HG03196 (cell line): ENCODE measurements around the gene TLK2.
"Not testable (repeated sequence)": the region's sequence is repeated elsewhere in the genome, so short reads cannot be mapped to it uniquely, and the experiment has no call there.

Experiments
- ATAC-seq: cut with Tn5 transposase; IDR thresholded peaks from one replicate; pipeline ENCODE4 v1.9.1; 2021; ENCODE audit not compliant: unreplicated experiment

TLK2 gene

DNA sequence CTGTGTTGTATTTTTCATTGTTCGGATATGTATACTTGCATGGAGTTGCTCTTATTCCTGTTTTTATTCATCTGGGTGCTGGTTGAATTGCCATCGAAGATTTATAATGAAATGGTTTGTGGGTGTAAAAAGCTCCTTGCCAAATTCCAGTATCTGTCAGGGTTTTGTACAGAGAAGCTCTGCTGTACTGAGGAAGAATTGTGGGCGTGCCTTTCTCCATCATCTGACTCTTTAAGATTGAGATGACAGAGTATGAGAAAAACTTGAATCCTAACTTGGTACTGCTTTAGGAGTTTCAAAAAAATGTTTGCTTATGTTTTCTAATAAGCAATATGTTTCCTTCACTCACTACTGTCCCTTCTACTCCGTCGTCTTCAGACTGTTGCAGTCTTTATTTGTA lies 78.9 kb downstream of the TLK2 start:
- ATAC-seq = not testable (repeated sequence)

DNA sequence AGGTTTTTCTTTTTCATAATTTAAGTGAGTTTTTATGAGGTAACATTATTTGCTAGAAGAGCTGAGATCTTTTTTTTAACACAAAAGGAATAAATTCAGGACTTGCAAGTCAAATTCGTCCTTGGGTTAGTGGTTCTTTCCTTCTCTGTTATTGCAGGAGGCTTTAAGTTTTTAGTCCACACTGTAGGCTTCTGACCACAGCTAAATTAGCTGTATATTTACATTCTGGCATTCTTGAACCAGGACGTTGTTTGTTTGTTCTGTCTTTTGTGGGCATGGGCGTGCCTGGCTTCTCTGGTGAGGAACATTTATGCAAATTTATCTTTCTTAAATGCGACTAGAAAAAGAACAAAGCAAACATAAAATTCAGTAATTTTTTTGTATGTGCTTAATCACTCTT lies 80.3 kb downstream of the TLK2 start:
- ATAC-seq = not testable (repeated sequence)

DNA sequence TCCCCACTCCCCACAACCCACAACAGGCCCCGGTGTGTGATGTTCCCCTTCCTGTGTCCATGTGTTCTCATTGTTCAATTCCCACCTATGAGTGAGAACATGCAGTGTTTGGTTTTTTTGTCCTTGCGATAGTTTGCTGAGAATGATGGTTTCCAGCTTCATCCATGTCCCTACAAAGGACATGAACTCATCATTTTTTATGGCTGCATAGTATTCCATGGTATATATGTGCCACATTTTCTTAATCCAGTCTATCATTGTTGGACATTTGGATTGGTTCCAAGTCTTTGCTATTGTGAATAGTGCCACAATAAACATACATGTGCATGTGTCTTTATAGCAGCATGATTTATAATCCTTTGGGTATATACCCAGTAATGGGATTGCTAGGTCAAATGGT lies 82.3 kb downstream of the TLK2 start:
- not testable (repeated sequence) for ATAC-seq

DNA sequence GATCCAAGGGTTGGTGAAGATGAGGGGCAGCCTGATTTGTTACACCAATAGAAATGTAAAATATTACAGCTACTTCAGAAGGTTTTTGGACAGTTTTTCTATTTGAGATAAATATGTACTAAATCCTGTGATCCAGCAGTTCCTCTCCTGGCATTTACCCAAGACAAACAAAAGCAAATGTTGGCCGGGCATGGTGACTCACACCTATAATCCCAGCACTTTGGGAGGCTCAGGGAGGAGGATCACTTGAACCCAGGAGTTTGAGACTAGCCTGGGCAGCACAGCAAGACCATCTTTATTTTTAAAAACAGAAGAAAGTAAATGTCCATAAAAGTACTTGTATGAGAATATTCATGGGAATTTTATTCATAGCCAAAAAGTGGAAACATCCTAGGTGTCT lies 84.0 kb downstream of the TLK2 start:
- ATAC-seq = no peak

DNA sequence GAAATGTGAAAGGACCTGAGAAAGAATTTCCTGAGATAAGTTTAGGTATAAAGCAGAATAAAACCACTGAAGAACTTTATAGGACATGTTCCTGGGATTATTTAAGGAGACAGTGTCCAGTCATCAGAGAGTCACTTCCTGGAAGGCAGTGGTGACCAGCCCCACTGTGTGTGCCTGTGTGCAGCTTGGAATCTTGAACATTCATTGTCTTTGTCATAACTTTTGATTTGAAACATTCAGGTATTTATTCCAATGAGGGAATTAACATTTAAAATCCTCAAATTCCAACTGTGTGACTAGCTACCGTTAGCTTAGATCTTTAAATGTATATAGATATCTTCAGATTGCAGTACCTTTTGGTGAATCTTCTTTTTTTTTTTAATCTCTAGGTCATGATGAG lies 87.2 kb downstream of the TLK2 start:
- no peak for ATAC-seq

DNA sequence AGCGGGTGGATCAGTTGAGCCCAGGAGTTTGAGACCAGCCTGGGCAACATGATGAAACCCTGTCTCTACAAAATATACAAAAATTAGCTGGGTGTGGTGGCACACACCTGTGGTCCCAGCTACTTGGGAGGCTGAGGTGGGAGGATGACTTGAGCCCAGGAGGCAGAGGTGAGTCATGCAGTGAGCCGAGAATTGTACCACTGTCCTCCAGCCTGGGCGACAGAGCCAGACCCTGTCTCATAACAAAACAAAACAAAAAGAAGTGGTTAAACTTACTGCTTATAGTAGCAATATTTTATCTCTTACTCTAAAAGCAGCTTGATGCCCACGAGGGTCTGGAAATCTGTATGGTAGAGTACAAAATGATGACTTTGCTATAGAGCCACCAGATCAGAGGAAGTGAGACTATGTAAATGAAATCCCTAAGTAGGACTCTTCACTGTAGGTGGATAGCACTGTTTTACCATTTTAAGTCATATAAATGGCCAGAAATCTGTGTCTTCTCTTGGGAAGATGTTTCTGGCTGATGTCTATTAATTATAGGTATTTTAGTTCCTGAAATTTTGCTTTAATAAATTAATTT lies 88.5 kb downstream of the TLK2 start:
- ATAC-seq = no peak

DNA sequence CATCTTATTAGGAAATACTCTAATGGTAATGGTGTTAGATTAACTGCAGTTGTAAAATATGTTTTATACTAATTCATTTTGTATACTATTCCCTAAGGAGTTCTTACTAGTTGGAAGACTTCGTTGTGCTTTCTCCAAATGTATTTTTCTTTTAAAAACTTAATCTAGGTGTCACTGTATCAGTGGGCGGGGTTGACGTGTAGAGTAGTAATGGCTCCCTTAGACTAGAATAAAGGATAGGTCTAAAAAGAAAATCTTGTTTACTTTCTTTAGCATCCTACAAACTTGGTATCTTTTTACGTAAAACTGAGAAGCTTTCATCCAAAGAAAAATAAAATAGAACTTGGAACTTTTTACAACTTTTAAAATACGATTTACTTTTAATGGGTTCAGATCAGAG lies 93.9 kb downstream of the TLK2 start:
- no peak for ATAC-seq

DNA sequence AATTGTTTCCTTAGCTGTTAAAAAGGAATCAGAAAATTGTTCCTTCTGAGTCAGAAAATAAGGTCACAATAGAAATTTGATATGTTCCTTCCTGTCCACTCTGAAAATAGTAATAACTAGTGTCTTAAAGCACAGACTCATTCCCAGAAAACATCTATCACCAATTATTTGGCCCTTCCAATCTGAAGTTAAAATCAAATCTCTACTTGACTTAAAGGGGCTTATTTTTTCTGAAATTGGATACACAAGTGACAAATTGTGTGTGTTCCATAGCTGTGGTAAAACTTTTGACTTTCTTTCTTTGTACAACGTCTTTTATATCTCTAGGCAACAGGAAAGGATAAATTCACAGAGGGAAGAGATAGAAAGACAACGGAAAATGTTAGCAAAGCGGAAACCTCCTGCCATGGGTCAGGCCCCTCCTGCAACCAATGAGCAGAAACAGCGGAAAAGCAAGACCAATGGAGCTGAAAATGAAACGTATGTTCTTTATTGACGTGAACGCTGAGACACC lies 94.3 kb downstream of the TLK2 start:
- ATAC-seq = no peak

DNA sequence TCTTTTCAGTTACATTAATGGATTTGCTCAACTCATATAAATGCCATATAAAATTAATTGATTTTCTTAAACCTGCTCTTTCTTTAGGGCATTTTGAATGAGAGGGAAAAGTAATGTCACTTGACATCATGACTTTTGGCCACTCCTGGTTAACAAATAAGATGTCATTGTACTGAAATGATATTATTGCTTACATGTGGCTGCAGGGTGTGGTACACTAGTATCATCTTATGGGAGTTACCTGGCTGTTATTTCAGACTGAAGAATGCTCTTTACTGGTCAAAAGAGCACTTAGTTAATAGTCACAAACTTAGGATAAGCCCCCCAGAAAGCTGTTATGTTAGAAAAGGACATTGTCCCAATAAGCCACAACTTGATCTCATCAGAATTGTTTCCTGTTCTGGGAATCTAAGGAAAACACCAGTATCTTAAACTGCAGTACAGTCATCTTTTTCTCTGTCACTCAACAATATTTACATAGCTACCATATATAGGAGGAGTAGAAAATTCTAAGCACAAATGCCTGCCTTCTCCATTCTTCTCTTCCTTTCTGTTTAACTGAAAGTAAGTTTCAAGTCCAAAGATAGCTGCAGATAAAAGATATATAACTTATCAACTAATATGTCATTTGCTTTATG lies 95.0 kb downstream of the TLK2 start:
- no peak for ATAC-seq

DNA sequence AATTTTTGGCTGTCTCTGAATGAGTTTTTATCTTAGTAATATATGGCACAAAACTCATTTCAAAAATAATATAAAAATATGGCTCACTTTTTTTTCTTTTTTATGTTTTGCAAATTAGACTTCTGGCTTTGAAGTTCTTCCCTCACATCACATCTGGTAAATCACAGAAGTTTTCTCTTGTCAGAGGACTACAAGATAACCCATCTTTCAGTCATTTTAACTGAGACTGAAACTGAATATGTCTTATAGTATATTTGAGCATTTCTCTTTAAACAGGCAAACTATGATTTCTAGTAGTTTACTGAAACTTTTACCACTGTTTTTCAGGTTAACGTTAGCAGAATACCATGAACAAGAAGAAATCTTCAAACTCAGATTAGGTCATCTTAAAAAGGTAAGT lies 97.8 kb downstream of the TLK2 start:
- no peak for ATAC-seq

DNA sequence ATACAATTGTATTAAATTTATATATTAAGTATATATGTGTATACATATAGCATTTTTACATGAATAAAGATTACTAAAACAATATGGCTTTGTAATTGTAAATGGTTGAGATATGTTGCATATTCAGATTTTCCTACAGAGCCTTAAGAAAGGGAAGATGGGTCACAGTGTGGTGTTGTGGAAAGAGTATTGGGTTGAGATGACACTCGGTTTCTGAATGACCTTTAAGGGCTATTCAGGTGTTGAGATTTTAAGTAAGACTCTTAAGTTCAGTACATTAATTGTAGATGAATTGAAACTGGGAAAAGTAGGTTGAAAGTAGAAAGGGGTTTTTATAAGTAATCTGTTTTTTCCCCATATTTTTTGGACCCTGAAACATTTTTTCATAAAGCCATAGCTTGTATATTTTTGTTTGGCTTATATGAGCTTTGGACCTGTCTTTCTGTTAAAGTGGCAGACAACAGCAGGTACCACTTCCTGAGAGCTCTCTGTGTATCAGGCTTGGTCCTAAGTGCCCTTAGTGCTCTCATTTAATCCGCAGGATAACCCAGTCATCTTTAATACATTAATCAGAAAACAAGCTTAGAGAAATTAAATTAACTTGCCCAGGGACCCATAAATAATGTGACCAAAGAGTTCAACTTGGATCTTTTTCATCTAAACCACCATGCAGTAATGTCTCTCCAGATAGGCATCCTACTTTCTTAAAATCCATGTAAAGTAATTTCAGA lies 100.3 kb downstream of the TLK2 start:
- ATAC-seq = no peak

DNA sequence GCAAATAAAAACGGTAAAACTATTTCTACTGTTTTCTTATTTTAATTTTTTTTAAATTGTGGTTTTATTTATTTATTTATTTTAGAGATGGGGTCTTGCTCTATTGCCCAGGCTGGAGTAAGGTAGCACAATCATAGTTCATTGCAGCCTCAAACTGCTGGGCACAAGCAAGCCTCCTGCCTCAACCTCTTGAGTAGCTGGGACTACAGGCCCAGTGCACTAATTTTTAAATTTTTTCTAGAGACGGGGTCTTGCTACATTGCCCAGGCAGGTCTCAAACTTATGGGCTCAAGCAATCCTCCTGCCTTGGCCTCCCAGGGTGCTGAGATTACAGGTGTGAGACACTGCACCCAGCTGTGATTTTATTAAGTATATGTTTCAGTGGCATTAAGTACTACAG lies 102.3 kb downstream of the TLK2 start:
- no peak for ATAC-seq

DNA sequence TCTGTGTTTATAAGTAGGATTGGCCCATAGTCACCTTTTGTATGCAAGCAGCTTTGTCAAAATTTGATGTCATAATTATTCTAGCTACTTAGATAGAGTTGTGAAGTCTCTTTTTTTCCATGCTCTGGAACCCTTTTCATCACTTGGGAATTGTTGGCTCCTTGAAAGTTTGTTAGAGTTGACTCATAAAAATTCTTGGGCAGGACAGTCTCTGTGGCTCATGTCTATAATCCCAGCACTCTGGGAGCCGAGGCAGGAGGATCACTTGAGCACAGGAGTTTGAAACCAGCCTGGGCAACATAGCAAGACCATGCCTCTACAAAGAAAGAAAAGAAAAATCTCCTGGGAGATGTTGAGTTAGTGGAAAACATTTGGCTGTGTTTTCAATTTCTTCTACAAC lies 103.1 kb downstream of the TLK2 start:
- no peak for ATAC-seq

DNA sequence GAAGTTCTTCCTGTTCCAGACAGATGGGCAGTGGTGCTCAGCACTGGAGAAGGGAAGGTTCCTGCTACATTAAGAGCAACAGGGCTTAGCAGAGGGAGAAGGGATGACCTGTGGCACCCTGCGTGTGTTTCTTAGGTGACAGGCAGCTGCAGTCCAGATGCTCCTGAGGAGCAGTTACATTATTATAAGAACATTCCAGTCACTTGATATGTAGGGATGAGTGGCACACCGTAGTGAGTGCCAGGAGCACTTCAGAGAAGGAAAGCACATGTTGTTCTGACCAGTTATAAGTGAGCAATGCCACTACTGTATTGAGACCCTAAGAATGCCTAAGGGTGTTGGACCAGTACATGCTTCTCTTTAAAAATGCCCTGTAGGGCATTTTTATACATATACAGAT lies 108.9 kb downstream of the TLK2 start:
- no peak for ATAC-seq

DNA sequence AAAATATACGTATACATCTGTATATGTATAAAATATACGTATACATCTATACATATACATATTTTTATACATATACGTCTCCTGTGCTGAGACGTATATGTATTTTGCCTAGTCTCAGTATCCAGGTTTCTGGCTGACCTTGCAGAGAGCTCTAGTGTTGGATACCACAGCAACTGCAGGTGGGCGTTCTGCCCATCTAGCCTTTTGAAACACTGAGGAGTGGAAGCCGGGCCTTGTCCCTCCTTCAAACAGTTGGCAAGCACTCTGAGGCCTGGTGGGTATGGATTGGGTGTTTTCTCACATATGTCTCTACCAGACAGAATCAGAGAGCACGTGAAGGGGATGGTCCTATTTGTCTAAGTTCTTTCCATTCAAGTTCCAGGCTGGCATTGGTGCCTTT lies 109.5 kb downstream of the TLK2 start:
- ATAC-seq = no peak

DNA sequence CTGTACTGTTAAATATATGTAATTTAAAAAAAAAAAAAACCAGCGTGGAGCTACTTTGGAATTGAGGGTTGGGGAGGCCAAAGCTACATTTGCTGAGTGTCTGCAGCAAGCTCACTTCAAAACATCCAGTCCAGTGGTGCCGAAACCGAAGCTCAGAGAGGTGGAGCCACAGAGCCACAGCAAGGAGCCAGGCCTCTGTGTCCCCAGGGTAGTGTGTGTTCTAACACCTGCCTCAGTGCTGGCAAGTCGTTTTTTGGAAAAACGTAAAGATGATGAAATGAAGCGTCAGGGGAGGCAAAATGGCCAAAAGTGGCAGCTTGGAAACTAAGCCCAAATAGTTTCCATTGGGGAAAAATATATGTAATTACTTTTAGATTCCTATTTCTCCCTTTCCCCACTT lies 112.7 kb downstream of the TLK2 start:
- ATAC-seq = no peak

DNA sequence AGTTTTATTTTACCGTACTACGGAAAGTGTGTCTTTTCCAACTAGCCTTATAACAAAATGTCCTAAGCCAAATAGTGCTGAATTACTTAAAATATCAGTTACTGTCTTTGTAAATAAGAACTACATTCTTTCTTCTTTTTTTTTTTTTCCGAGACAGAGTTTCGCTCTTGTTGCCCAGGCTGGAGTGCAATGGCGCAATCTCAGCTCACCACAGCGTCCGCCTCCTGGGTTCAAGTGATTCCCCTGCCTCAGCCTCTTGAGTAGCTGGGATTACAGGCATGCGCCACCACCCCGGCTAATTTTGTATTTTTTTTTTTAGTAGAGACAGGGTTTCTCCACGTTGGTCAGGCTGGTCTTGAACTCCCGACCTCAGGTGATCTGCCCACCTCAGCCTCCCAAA lies 113.2 kb downstream of the TLK2 start:
- ATAC-seq = not testable (repeated sequence)

DNA sequence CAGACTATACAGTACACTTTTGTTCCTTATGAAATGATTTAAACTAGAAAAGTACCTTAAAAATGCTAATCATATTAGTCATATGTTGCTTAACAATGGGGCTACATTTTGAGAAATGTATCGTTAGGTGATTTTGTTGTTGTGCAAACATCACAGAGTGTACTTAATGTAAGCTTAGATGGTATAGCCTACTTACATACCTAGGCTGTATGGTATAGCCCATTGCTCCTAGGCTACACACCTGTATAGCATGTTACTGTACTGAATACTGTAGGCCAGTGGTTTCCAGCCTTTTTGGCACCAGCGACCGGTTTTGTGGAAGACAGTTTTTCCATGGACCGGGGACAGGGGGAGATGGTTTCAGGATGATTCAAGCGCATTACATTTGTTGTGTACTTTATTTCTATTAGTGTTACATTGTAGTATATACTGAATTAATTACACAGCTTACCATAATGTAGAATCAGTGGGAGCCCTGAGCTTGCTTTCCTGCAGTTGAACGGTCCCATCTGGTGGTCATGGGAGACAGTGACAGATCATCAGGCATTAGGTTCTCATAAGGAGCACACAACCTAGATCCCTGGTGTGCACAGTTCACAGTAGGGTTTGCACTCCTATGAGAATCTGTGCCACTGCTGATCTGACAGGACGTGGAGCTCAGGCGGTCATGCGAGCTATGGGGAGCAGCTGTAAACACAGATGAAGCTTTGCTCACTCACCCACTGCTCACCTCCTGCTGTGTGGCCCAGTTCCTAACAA lies 113.9 kb downstream of the TLK2 start:
- no peak for ATAC-seq

DNA sequence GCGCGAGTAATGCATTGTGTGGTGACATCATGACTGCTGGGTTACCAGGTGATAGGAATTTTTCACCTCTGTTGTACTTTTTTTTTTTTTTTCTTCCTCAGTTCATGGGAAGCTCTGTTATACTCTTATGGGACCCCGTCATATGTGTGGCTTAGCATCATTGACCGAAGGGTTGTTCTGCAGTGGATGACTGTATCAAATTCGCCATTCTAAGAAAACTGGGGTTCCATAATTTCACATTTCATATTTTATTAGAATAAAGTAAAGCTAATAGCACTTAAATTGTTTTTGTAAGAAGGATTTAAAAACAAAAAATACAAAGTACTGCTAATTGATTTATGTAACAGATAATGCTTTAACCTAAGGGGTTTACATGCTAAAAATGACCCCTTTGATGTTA lies 116.9 kb downstream of the TLK2 start:
- ATAC-seq = no peak

DNA sequence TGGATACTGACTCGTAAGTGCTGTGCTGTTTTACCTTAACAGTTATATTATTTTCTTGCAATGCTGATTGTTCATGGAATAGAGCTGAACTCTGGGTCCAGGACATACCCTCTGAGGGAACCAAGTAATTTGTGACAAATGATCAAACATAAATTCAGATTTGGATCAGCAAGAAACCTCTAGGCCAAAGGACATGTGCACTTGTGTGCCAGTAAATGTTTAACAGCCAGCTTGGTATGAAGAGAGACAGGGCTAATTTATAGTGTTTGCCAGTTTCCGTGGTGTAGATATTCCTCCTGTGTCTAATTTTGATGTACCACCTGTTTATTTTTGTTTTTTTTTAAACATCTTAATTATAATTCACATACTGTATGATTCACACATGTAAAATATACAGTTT lies 118.0 kb downstream of the TLK2 start:
- ATAC-seq = no peak

DNA sequence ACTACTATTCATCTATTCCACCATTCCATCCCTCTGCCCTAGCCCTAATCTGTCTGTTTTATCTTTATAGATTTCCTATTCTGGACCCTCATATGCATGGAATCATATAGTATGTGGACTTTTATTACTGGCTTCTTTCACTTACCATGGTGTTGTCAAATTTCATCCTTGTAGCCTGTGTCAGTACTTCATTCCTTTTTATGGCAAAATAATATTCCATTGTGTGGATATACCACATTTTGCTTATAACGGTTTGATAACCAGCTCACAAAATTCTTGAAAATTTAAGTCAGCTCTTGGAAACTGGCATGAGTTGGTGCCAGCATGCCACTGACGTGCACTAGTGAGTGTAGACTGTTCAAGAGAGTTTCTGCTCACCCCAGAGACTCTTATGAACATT lies 118.5 kb downstream of the TLK2 start:
- ATAC-seq = no peak

DNA sequence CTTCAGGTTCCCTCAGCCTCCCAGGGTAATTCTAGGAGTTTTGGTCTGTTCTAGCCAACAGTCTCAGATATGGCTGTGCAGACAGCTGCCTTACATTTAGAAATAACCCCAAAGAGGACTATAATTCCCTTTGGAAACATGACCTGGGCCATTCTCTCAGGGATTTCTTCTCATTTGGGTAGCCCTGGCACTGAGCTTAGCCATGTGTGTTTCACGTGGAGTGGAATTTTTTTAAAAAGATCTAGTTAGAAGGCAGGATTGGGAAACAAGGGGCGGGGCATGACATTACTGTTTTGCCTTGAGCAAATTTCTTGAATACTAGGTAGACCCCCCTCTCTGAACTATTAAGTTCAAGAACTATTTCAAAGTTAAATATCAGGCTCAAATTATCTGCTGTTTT lies 119.3 kb downstream of the TLK2 start:
- no peak for ATAC-seq
